ENCODE data around the gene C22orf23.

GRCh38 chr22:37932401-37932800 lies 21.0 kb downstream of the C22orf23 start:
- TF ChIP-seq CTCF (IDR thresholded peaks at IDR 0.05) (no peak), EP300 (IDR thresholded peaks at IDR 0.05) (no peak)

Data from suprapubic skin (tissue), 3 donors.